ENCODE data around the gene TFR2. TPM values are rescaled to one million over a fixed set of nuclear protein-coding genes. Genes with fewer than 3 reads are reported as not detected.
A peak's percentile ranks its signal among the peaks of the same experiment; 100 is the strongest.

The TFR2 gene
- total and polyA plus RNA-seq, 2 of the 13 experiments (the other 11 are each of a cell fraction or from before 2014, with no cell fraction given), result 36.9 to 64.2 TPM

- no peak for TF ChIP-seq RBM22 (optimal IDR thresholded peaks at IDR 0.05; ENCODE audit: low read length)
- peak; percentile 76; the same call in 1 of the 2 replicates for TF ChIP-seq ZFX (CRISPR knock-in tag; IDR thresholded peaks at IDR 0.05; ENCODE audit: low read depth)
- no peak for TF ChIP-seq PTBP1 (IDR thresholded peaks at IDR 0.05; ENCODE audit: low read depth, low read length, poor library complexity, severe bottlenecking)
- TF ChIP-seq ZNF329 (CRISPR knock-in tag; IDR thresholded peaks at IDR 0.05; ENCODE audit: low read depth), result 0 out of 2 replicates have a peak, but pooled peaks have one; percentile 39
- no peak; the same call in 1 of the 2 replicates for TF ChIP-seq MYNN (CRISPR knock-in tag; IDR thresholded peaks at IDR 0.05; ENCODE audit: low read depth)
- TF ChIP-seq ZNF207 (IDR thresholded peaks at IDR 0.05; ENCODE audit: borderline replicate concordance), result peak; percentile 97; the same call in 1 of the 2 replicates
- TF ChIP-seq HOXA3 (CRISPR knock-in tag; IDR thresholded peaks at IDR 0.05), result peak; percentile 86
- TF ChIP-seq TAF1 (CRISPR knock-in tag; IDR thresholded peaks at IDR 0.05), result peak; percentile 76; the same call in 1 of the 2 replicates
- 0 out of 2 replicates have a peak, but pooled peaks have one; percentile 16 for TF ChIP-seq HOMEZ (CRISPR knock-in tag; IDR thresholded peaks at IDR 0.05; ENCODE audit: low read depth)
- TF ChIP-seq TRIM22 (IDR thresholded peaks at IDR 0.05), result no peak
- peak; percentile 53; the same call in 1 of the 2 replicates for TF ChIP-seq ZNF205 (CRISPR knock-in tag; IDR thresholded peaks at IDR 0.05)
- TF ChIP-seq TEF (CRISPR knock-in tag; IDR thresholded peaks at IDR 0.05), result no peak
- peak; percentile 36; the same call in 1 of the 2 replicates for TF ChIP-seq ZNF556 (CRISPR knock-in tag; IDR thresholded peaks at IDR 0.05; ENCODE audit: borderline replicate concordance)
- no peak for TF ChIP-seq TGIF2 (CRISPR knock-in tag; IDR thresholded peaks at IDR 0.05)
- no peak for TF ChIP-seq ZSCAN22 (CRISPR knock-in tag; IDR thresholded peaks at IDR 0.05)
- TF ChIP-seq ZC3H4 (CRISPR knock-in tag; IDR thresholded peaks at IDR 0.05; ENCODE audit: borderline replicate concordance), result no peak
- TF ChIP-seq ZNF605 (CRISPR knock-in tag; IDR thresholded peaks at IDR 0.05), result peak; percentile 91
- 0 out of 2 replicates have a peak, but pooled peaks have one; percentile 42 for TF ChIP-seq ZNF800 (CRISPR knock-in tag; IDR thresholded peaks at IDR 0.05)
- TF ChIP-seq ZNF7 (CRISPR knock-in tag; IDR thresholded peaks at IDR 0.05), result peak; percentile 30; the same call in 1 of the 2 replicates
- TF ChIP-seq ZNF350 (CRISPR knock-in tag; IDR thresholded peaks at IDR 0.05; ENCODE audit: borderline replicate concordance, low read depth), result peak; percentile 53; the same call in 1 of the 2 replicates
- peak; percentile 74 for TF ChIP-seq MEF2D (CRISPR knock-in tag; IDR thresholded peaks at IDR 0.05)
- no peak for TF ChIP-seq CREBL2 (CRISPR knock-in tag; IDR thresholded peaks at IDR 0.05; ENCODE audit: borderline replicate concordance)
- peak; percentile 65 for TF ChIP-seq PHF20 (CRISPR knock-in tag; IDR thresholded peaks at IDR 0.05)
- TF ChIP-seq PHF21A (CRISPR knock-in tag; IDR thresholded peaks at IDR 0.05), result peak; percentile 70; the same call in 1 of the 2 replicates
- no peak for TF ChIP-seq ONECUT2 (CRISPR knock-in tag; IDR thresholded peaks at IDR 0.05)
- no peak for TF ChIP-seq ATM (IDR thresholded peaks at IDR 0.05; ENCODE audit: borderline replicate concordance)
These were observed 32.1 kb upstream of the TFR2 start, which contains the start of gene GNB2 (continued) for GRCh38 chr7:100673302-100673941.
